HepG2 (cell line): Measurements from ENCODE around the gene STIP1. TPM values are rescaled to one million over a fixed set of nuclear protein-coding genes. Genes with fewer than 3 reads are reported as not detected.

ENCODE experiments used
- CENPT ChIP-seq: sonication (generic); formaldehyde crosslinking; IDR thresholded peaks from 2 replicates; pipeline ENCODE4 v1.8.0; 2022; ENCODE audit warnings: low read depth, mild to moderate bottlenecking, moderate library complexity, missing genetic modification reagents
- FOXK1 ChIP-seq: sonication (generic); formaldehyde crosslinking; IDR thresholded peaks from 2 replicates; pipeline ENCODE4 v1.4.0; 2020; ENCODE audit warnings: low read depth, missing genetic modification reagents, borderline replicate concordance
- JARID2 ChIP-seq: sonication (generic); formaldehyde crosslinking; IDR thresholded peaks from 2 replicates; pipeline ENCODE4 v1.8.1; 2023; ENCODE audit warnings: missing genetic modification reagents, inconsistent platforms; ENCODE audit not compliant: insufficient replicate concordance
- KAT7 ChIP-seq: IDR thresholded peaks from 2 replicates; pipeline ENCODE4 v1.6.1; 2018; ENCODE audit warnings: borderline replicate concordance, missing compliant biosample characterization
- KDM4B ChIP-seq: sonication (generic); formaldehyde crosslinking; IDR thresholded peaks from 2 replicates; pipeline ENCODE4 v1.4.0; 2020; ENCODE audit warnings: missing genetic modification reagents
- KLF13 ChIP-seq: sonication (generic); formaldehyde crosslinking; IDR thresholded peaks from 2 replicates; pipeline ENCODE4 v1.4.0; 2020; ENCODE audit warnings: mild to moderate bottlenecking, missing genetic modification reagents
- NFKB2 ChIP-seq: sonication (generic); formaldehyde crosslinking; IDR thresholded peaks from 2 replicates; pipeline ENCODE4 v1.4.0; 2020; ENCODE audit warnings: missing genetic modification reagents, borderline replicate concordance
- RFXANK ChIP-seq: IDR thresholded peaks from 2 replicates; pipeline ENCODE4 v1.6.1; 2016
- ZFP62 ChIP-seq: sonication (generic); formaldehyde crosslinking; IDR thresholded peaks from 2 replicates; pipeline ENCODE4 v1.4.0; 2020; ENCODE audit warnings: missing genetic modification reagents
- ZNF207 ChIP-seq: fragments of 450-650 bp; IDR thresholded peaks from 2 replicates; pipeline ENCODE4 v1.6.1; 2016; ENCODE audit warnings: antibody characterized with exemption, borderline replicate concordance
- ZNF24 ChIP-seq: fragments of 450-650 bp; IDR thresholded peaks from 2 replicates; pipeline ENCODE4 v1.6.1; 2017; ENCODE audit warnings: antibody characterized with exemption, mild to moderate bottlenecking
- ZNF883 ChIP-seq: sonication (generic); formaldehyde crosslinking; IDR thresholded peaks from 2 replicates; pipeline ENCODE4 v1.5.1; 2020; ENCODE audit warnings: mild to moderate bottlenecking, missing genetic modification reagents; ENCODE audit errors: not compliant biosample characterization
- polyA plus RNA-seq, 8 experiments: library from polyadenylated mRNA; depleted of rRNA in 3 of 8; stranded (reverse) in 7 of 8; unstranded in 1 of 8; fragments of >200 nt; fragmentation: Illumina TruSeq in 4 of 8; extraction: Trizol in 4 of 8; gene quantifications; 2 replicates each; pipeline versions ENCODE4 v1.2.1 to v1.2.3, GENCODE V29; 2011 to 2016; ENCODE audit warnings: low read depth in 4 of 8, missing spikeins in 1 of 8, mixed read lengths in 1 of 8; ENCODE audit not compliant: insufficient read depth in 1 of 8
- total RNA-seq, 5 experiments: library from RNA; depleted of rRNA; stranded (reverse); fragments of >200 nt; fragmentation: Illumina TruSeq; extraction: Trizol; gene quantifications; 2 replicates each; pipeline ENCODE4 v1.2.3, GENCODE V29; 2016; ENCODE audit warnings: low read depth in 1 of 5
- TF ChIP-seq, protein P1 (sequence below): sonication (generic); formaldehyde crosslinking; IDR thresholded peaks from 2 replicates; pipeline ENCODE4 v1.4.0; 2020; ENCODE audit warnings: missing genetic modification reagents, borderline replicate concordance
- TF ChIP-seq, protein P2 (sequence below): sonication (generic); IDR thresholded peaks from 2 replicates; pipeline ENCODE4 v1.6.1; 2016; ENCODE audit warnings: low read depth, borderline replicate concordance
- TF ChIP-seq, protein P3 (sequence below): sonication (generic); formaldehyde crosslinking; IDR thresholded peaks from 2 replicates; pipeline ENCODE4 v1.4.0; 2020; ENCODE audit warnings: missing genetic modification reagents, borderline replicate concordance
- TF ChIP-seq, protein P4 (sequence below): sonication (generic); formaldehyde crosslinking; IDR thresholded peaks from 2 replicates; pipeline ENCODE4 v1.5.0; 2020; ENCODE audit warnings: missing genetic modification reagents
- TF ChIP-seq, protein P5 (sequence below): sonication (generic); formaldehyde crosslinking; IDR thresholded peaks from 2 replicates; pipeline ENCODE4 v1.5.1; 2020; ENCODE audit warnings: missing genetic modification reagents, mild to moderate bottlenecking, borderline replicate concordance

STIP1 gene
- total and polyA plus RNA-seq, 2 of the 13 experiments (the other 11 are each of a cell fraction or from before 2014, with no cell fraction given) = 81.1 to 217 TPM

DNA sequence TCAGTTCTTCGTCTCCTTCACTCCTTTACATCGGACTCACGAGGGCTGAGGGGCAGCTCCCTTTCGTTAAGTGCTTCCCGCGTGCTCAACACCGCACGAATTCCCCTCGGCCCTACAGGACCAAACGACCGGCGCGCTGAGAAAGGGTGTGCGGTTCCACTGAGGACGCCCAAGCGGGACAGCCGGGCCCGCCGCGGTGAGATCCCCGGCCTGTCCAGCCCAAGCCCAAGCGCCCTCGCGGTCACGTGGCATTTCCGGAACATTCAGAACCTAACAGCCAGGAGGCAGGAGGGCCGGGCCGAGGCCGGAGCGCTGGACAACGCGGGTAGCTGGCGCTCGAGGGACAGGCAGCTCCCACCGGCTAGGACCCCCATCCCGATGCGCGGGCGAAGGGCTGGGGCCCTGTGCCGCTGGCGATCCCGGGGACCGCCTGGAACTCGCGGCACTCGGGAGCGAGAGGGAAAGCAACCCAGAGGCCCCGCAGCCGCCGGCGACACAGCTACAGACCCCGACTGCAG, 737 bp upstream of the STIP1 start (continued):
- TF ChIP-seq, protein P1, sequence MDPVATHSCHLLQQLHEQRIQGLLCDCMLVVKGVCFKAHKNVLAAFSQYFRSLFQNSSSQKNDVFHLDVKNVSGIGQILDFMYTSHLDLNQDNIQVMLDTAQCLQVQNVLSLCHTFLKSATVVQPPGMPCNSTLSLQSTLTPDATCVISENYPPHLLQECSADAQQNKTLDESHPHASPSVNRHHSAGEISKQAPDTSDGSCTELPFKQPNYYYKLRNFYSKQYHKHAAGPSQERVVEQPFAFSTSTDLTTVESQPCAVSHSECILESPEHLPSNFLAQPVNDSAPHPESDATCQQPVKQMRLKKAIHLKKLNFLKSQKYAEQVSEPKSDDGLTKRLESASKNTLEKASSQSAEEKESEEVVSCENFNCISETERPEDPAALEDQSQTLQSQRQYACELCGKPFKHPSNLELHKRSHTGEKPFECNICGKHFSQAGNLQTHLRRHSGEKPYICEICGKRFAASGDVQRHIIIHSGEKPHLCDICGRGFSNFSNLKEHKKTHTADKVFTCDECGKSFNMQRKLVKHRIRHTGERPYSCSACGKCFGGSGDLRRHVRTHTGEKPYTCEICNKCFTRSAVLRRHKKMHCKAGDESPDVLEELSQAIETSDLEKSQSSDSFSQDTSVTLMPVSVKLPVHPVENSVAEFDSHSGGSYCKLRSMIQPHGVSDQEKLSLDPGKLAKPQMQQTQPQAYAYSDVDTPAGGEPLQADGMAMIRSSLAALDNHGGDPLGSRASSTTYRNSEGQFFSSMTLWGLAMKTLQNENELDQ = no peak
- TF ChIP-seq RFXANK = no peak
- no peak for TF ChIP-seq FOXK1 (CRISPR knock-in tag)
- TF ChIP-seq NFKB2 (CRISPR knock-in tag) = peak; percentile 99; the same call in 1 of the 2 replicates
- TF ChIP-seq, protein P2, sequence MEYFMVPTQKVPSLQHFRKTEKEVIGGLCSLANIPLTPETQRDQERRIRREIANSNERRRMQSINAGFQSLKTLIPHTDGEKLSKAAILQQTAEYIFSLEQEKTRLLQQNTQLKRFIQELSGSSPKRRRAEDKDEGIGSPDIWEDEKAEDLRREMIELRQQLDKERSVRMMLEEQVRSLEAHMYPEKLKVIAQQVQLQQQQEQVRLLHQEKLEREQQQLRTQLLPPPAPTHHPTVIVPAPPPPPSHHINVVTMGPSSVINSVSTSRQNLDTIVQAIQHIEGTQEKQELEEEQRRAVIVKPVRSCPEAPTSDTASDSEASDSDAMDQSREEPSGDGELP = 0 out of 2 replicates have a peak, but pooled peaks have one; percentile 28
- TF ChIP-seq JARID2 (CRISPR knock-in tag) = peak; percentile 94
- no peak for TF ChIP-seq ZNF207
- peak; percentile 99 for TF ChIP-seq ZNF883 (CRISPR knock-in tag)
- TF ChIP-seq, protein P3, sequence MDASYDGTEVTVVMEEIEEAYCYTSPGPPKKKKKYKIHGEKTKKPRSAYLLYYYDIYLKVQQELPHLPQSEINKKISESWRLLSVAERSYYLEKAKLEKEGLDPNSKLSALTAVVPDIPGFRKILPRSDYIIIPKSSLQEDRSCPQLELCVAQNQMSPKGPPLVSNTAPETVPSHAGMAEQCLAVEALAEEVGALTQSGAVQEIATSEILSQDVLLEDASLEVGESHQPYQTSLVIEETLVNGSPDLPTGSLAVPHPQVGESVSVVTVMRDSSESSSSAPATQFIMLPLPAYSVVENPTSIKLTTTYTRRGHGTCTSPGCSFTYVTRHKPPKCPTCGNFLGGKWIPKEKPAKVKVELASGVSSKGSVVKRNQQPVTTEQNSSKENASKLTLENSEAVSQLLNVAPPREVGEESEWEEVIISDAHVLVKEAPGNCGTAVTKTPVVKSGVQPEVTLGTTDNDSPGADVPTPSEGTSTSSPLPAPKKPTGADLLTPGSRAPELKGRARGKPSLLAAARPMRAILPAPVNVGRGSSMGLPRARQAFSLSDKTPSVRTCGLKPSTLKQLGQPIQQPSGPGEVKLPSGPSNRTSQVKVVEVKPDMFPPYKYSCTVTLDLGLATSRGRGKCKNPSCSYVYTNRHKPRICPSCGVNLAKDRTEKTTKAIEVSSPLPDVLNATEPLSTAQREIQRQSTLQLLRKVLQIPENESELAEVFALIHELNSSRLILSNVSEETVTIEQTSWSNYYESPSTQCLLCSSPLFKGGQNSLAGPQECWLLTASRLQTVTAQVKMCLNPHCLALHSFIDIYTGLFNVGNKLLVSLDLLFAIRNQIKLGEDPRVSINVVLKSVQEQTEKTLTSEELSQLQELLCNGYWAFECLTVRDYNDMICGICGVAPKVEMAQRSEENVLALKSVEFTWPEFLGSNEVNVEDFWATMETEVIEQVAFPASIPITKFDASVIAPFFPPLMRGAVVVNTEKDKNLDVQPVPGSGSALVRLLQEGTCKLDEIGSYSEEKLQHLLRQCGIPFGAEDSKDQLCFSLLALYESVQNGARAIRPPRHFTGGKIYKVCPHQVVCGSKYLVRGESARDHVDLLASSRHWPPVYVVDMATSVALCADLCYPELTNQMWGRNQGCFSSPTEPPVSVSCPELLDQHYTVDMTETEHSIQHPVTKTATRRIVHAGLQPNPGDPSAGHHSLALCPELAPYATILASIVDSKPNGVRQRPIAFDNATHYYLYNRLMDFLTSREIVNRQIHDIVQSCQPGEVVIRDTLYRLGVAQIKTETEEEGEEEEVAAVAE = peak; percentile 70
- no peak for TF ChIP-seq ZFP62 (CRISPR knock-in tag)
- peak; percentile 49; the same call in 1 of the 2 replicates for TF ChIP-seq ZNF24
- TF ChIP-seq KAT7 = no peak
- TF ChIP-seq, protein P4, sequence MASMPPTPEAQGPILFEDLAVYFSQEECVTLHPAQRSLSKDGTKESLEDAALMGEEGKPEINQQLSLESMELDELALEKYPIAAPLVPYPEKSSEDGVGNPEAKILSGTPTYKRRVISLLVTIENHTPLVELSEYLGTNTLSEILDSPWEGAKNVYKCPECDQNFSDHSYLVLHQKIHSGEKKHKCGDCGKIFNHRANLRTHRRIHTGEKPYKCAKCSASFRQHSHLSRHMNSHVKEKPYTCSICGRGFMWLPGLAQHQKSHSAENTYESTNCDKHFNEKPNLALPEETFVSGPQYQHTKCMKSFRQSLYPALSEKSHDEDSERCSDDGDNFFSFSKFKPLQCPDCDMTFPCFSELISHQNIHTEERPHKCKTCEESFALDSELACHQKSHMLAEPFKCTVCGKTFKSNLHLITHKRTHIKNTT (CRISPR knock-in tag) = no peak
- TF ChIP-seq, protein P5, sequence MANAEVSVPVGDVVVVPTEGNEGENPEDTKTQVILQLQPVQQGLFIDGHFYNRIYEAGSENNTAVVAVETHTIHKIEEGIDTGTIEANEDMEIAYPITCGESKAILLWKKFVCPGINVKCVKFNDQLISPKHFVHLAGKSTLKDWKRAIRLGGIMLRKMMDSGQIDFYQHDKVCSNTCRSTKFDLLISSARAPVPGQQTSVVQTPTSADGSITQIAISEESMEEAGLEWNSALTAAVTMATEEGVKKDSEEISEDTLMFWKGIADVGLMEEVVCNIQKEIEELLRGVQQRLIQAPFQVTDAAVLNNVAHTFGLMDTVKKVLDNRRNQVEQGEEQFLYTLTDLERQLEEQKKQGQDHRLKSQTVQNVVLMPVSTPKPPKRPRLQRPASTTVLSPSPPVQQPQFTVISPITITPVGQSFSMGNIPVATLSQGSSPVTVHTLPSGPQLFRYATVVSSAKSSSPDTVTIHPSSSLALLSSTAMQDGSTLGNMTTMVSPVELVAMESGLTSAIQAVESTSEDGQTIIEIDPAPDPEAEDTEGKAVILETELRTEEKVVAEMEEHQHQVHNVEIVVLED (CRISPR knock-in tag) = 0 out of 2 replicates have a peak, but pooled peaks have one; percentile 47
- peak; percentile 88; the same call in 1 of the 2 replicates for TF ChIP-seq CENPT
- TF ChIP-seq KDM4B (CRISPR knock-in tag) = 0 out of 2 replicates have a peak, but pooled peaks have one; percentile 62
- TF ChIP-seq KLF13 (CRISPR knock-in tag) = no peak
